Neural cell (in vitro differentiated cells): Measurements from ENCODE around the gene OTOG. TPM values are rescaled to one million over a fixed set of nuclear protein-coding genes. Genes with fewer than 3 reads are reported as not detected.

Source experiments
- H2AFZ ChIP-seq: fragments of 200-600, 300-800 bp; sonication (generic), shearing (Covaris generic); 2 replicates; pipeline ENCODE4 v1.6.0; 2014; ENCODE audit warnings: low read depth, mild to moderate bottlenecking, antibody characterized with exemption, low read length, moderate library complexity
- H3F3A ChIP-seq: fragments of 200-600 bp; shearing (Covaris generic); 2 replicates; pipeline ENCODE4 v1.6.1; 2016; ENCODE audit warnings: mild to moderate bottlenecking, moderate library complexity, mixed read lengths, antibody characterized with exemption, low read length; ENCODE audit not compliant: insufficient read depth, poor library complexity, severe bottlenecking
- H3K27ac ChIP-seq: fragments of 200-600, 300-800 bp; sonication (generic), shearing (Covaris generic); 2 replicates; pipeline ENCODE4 v1.5.1; 2014; ENCODE audit warnings: mild to moderate bottlenecking, low read length, moderate library complexity
- H3K27me3 ChIP-seq: fragments of 300-800, 200-600 bp; sonication (generic), shearing (Covaris generic); 2 replicates; pipeline ENCODE4 v1.6.0; 2014; ENCODE audit warnings: mild to moderate bottlenecking, low read depth, low read length, moderate library complexity; ENCODE audit not compliant: insufficient read depth
- H3K36me3 ChIP-seq: fragments of 300-800, 200-600 bp; sonication (generic), shearing (Covaris generic); 2 replicates; pipeline ENCODE4 v1.5.1; 2014; ENCODE audit warnings: mild to moderate bottlenecking, antibody characterized with exemption, low read length, moderate library complexity; ENCODE audit not compliant: insufficient read depth
- H3K4me2 ChIP-seq: fragments of 300-800, 200-600 bp; sonication (generic), shearing (Covaris generic); 2 replicates; pipeline ENCODE4 v1.6.0; 2014; ENCODE audit warnings: mild to moderate bottlenecking, low read length
- H3K4me3 ChIP-seq: fragments of 300-800, 200-600 bp; sonication (generic), shearing (Covaris generic); 2 replicates; pipeline ENCODE4 v1.5.1; 2014; ENCODE audit warnings: mild to moderate bottlenecking, low read length, moderate library complexity
- H3K79me2 ChIP-seq: fragments of 200-600 bp; shearing (Covaris generic); replicated peaks from 2 replicates; pipeline ENCODE4 v1.6.0; 2014; ENCODE audit warnings: mild to moderate bottlenecking, low read length, moderate library complexity; ENCODE audit not compliant: insufficient read depth
- H3K9ac ChIP-seq: fragments of 300-800, 200-600 bp; sonication (generic), shearing (Covaris generic); 2 replicates; pipeline ENCODE4 v1.6.1; 2016; ENCODE audit warnings: mild to moderate bottlenecking, low read length, mixed read lengths
- H3K9me2 ChIP-seq: fragments of 200-600 bp; shearing (Covaris generic); 2 replicates; pipeline ENCODE4 v1.6.1; 2016; ENCODE audit warnings: mild to moderate bottlenecking, low read length, mixed read lengths; ENCODE audit not compliant: insufficient read depth
- H3K9me3 ChIP-seq: fragments of 200-600, 300-800 bp; sonication (generic), shearing (Covaris generic); 2 replicates; pipeline ENCODE4 v1.6.1; 2016; ENCODE audit warnings: mild to moderate bottlenecking, mixed run types, low read length, moderate library complexity, mixed read lengths
- H4K20me1 ChIP-seq: fragments of 200-600 bp; shearing (Covaris generic); 2 replicates; pipeline ENCODE4 v1.6.1; 2016; ENCODE audit warnings: mild to moderate bottlenecking, mixed run types; ENCODE audit not compliant: insufficient read depth
- EP300 ChIP-seq: fragments of 450-650 bp; conservative IDR thresholded peaks from 2 replicates; pipeline ENCODE4 v1.6.1; 2014; ENCODE audit warnings: antibody characterized with exemption, mild to moderate bottlenecking, moderate library complexity; ENCODE audit not compliant: poor library complexity, severe bottlenecking
- EZH2 ChIP-seq: fragments of 200-600, 300-800 bp; shearing (Covaris generic), sonication (generic); IDR thresholded peaks from 2 replicates; pipeline ENCODE4 v1.6.1; 2014; ENCODE audit warnings: antibody characterized with exemption, low read length, borderline replicate concordance, mild to moderate bottlenecking; ENCODE audit not compliant: insufficient read depth, poor library complexity, severe bottlenecking
- MXI1 ChIP-seq: fragments of 450-650 bp; conservative IDR thresholded peaks from 2 replicates; pipeline ENCODE4 v1.6.1; 2014; ENCODE audit warnings: antibody characterized with exemption, mild to moderate bottlenecking; ENCODE audit not compliant: poor library complexity, severe bottlenecking
- RAD21 ChIP-seq: fragments of 450-650 bp; conservative IDR thresholded peaks from 2 replicates; pipeline ENCODE4 v1.6.1; 2014; ENCODE audit warnings: antibody characterized with exemption, mild to moderate bottlenecking, moderate library complexity
- REST ChIP-seq: IDR thresholded peaks from 2 replicates; pipeline ENCODE4 v1.6.1; 2012; ENCODE audit warnings: borderline replicate concordance
- SMC3 ChIP-seq: fragments of 450-650 bp; conservative IDR thresholded peaks from 2 replicates; pipeline ENCODE4 v1.6.1; 2014; ENCODE audit warnings: antibody characterized with exemption, mild to moderate bottlenecking, moderate library complexity; ENCODE audit not compliant: poor library complexity
- TAF1 ChIP-seq: IDR thresholded peaks from 2 replicates; pipeline ENCODE4 v1.6.1; 2012; ENCODE audit warnings: low read depth
- polyA plus RNA-seq: library from polyadenylated mRNA; depleted of rRNA; stranded (reverse); fragments of >200 nt; gene quantifications from 2 replicates; pipeline ENCODE4 v1.2.3, GENCODE V29; 2014

Gene OTOG
- polyA plus RNA-seq, 1 donor from 2014 or later, result not detected

GRCh38 chr11:17528906-17529843, 17.9 kb upstream of the OTOG start:
- Histone ChIP-seq H3K9me3 (no peaks in the 10 kb centered on the region), H3K4me2 (no peak overlapping the region), H3K79me2 (no peaks in the 10 kb centered on the region), H2AFZ (no peak overlapping the region), H3K4me3 (no peak overlapping the region), H3K9ac (peak overlapping the region; percentile 29), H3K27me3 (no peaks in the 10 kb centered on the region), H3K27ac (peak overlapping the region; percentile 59), H3K36me3 (no peaks in the 10 kb centered on the region), H4K20me1 (no peaks in the 10 kb centered on the region), H3K9me2 (no peaks in the 10 kb centered on the region), H3F3A (no peaks in the 10 kb centered on the region)
- no peak for TF ChIP-seq EZH2

- Histone ChIP-seq H3F3A (no peaks in the 10 kb centered on the region), H3K4me3 (no peak overlapping the region)
These were observed 17.2 kb upstream of the OTOG start for GRCh38 chr11:17529844-17530185.

More at GRCh38 chr11:17529844-17530185, 17.2 kb upstream of the OTOG start:
- H3K9ac ChIP-seq, result peak overlapping the region; percentile 29
- no peaks in the 10 kb centered on the region for H4K20me1 ChIP-seq
- no peaks in the 10 kb centered on the region for H3K36me3 ChIP-seq
- no peak for TF ChIP-seq EP300
- no peak for TF ChIP-seq EZH2
- no peak for TF ChIP-seq TAF1
- TF ChIP-seq MXI1, result no peak
- no peak for TF ChIP-seq REST
- TF ChIP-seq RAD21, result no peak
- TF ChIP-seq SMC3, result no peak
- no peak overlapping the region for H3K4me2 ChIP-seq
- no peaks in the 10 kb centered on the region for H3K9me3 ChIP-seq
- H2AFZ ChIP-seq, result peak overlapping the region; percentile 22
- H3K27me3 ChIP-seq, result no peaks in the 10 kb centered on the region
- peak overlapping the region; percentile 59 for H3K27ac ChIP-seq
- no peaks in the 10 kb centered on the region for H3K9me2 ChIP-seq
- H3K79me2 ChIP-seq, result no peaks in the 10 kb centered on the region
